Peyer's patch (tissue), 4 donors: Measurements from ENCODE around the gene QPRT.
"Not testable (repeated sequence)": the region's sequence is repeated elsewhere in the genome, so short reads cannot be mapped to it uniquely, and the experiment has no call there.

Source experiments
- POLR2A ChIP-seq, 2 donors: fragments of 450-650 bp; IDR thresholded peaks; one replicate each; pipeline ENCODE4 v1.5.1; 2017; ENCODE audit warnings: antibody characterized with exemption in 2 of 2, mild to moderate bottlenecking in 2 of 2, moderate library complexity in 2 of 2
- TF ChIP-seq, protein P1 (sequence below), 6 experiments: fragments of 450-650 bp in 4 of 6; fragments of 200-600 bp in 2 of 6; sonication (generic) in 1 of 6; IDR thresholded peaks; one replicate each; pipeline ENCODE4 v1.5.1; 2017 to 2019; ENCODE audit warnings: antibody characterized with exemption in 6 of 6, mild to moderate bottlenecking in 3 of 6, moderate library complexity in 1 of 6

DNA sequence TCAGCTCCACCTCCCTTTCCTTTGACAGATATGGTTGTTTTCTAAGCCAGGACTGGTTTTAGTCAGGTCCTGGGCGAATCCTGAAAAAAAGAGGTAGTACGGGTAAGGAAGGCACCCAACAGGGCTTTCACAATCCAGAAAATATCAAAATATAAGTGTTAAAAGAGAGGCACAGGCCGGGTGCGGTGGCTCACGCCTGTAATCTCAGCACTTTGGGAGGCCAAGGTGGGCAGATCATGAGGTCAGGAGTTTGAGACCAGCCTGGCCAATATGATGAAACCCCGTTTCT, 11.7 kb upstream of the QPRT start:
- TF ChIP-seq POLR2A (IDR thresholded peaks at IDR 0.05): not testable (repeated sequence)
- TF ChIP-seq, protein P1, sequence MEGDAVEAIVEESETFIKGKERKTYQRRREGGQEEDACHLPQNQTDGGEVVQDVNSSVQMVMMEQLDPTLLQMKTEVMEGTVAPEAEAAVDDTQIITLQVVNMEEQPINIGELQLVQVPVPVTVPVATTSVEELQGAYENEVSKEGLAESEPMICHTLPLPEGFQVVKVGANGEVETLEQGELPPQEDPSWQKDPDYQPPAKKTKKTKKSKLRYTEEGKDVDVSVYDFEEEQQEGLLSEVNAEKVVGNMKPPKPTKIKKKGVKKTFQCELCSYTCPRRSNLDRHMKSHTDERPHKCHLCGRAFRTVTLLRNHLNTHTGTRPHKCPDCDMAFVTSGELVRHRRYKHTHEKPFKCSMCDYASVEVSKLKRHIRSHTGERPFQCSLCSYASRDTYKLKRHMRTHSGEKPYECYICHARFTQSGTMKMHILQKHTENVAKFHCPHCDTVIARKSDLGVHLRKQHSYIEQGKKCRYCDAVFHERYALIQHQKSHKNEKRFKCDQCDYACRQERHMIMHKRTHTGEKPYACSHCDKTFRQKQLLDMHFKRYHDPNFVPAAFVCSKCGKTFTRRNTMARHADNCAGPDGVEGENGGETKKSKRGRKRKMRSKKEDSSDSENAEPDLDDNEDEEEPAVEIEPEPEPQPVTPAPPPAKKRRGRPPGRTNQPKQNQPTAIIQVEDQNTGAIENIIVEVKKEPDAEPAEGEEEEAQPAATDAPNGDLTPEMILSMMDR (IDR thresholded peaks at IDR 0.05): not testable (repeated sequence)
